ENCODE results near the gene MSH6. TPM values are rescaled to one million over a fixed set of nuclear protein-coding genes. Genes with fewer than 3 reads are reported as not detected.

Gene MSH6, protein sequence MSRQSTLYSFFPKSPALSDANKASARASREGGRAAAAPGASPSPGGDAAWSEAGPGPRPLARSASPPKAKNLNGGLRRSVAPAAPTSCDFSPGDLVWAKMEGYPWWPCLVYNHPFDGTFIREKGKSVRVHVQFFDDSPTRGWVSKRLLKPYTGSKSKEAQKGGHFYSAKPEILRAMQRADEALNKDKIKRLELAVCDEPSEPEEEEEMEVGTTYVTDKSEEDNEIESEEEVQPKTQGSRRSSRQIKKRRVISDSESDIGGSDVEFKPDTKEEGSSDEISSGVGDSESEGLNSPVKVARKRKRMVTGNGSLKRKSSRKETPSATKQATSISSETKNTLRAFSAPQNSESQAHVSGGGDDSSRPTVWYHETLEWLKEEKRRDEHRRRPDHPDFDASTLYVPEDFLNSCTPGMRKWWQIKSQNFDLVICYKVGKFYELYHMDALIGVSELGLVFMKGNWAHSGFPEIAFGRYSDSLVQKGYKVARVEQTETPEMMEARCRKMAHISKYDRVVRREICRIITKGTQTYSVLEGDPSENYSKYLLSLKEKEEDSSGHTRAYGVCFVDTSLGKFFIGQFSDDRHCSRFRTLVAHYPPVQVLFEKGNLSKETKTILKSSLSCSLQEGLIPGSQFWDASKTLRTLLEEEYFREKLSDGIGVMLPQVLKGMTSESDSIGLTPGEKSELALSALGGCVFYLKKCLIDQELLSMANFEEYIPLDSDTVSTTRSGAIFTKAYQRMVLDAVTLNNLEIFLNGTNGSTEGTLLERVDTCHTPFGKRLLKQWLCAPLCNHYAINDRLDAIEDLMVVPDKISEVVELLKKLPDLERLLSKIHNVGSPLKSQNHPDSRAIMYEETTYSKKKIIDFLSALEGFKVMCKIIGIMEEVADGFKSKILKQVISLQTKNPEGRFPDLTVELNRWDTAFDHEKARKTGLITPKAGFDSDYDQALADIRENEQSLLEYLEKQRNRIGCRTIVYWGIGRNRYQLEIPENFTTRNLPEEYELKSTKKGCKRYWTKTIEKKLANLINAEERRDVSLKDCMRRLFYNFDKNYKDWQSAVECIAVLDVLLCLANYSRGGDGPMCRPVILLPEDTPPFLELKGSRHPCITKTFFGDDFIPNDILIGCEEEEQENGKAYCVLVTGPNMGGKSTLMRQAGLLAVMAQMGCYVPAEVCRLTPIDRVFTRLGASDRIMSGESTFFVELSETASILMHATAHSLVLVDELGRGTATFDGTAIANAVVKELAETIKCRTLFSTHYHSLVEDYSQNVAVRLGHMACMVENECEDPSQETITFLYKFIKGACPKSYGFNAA (N-terminal part only)
- total RNA-seq: 119 and 132 TPM in 2 replicates

DNA sequence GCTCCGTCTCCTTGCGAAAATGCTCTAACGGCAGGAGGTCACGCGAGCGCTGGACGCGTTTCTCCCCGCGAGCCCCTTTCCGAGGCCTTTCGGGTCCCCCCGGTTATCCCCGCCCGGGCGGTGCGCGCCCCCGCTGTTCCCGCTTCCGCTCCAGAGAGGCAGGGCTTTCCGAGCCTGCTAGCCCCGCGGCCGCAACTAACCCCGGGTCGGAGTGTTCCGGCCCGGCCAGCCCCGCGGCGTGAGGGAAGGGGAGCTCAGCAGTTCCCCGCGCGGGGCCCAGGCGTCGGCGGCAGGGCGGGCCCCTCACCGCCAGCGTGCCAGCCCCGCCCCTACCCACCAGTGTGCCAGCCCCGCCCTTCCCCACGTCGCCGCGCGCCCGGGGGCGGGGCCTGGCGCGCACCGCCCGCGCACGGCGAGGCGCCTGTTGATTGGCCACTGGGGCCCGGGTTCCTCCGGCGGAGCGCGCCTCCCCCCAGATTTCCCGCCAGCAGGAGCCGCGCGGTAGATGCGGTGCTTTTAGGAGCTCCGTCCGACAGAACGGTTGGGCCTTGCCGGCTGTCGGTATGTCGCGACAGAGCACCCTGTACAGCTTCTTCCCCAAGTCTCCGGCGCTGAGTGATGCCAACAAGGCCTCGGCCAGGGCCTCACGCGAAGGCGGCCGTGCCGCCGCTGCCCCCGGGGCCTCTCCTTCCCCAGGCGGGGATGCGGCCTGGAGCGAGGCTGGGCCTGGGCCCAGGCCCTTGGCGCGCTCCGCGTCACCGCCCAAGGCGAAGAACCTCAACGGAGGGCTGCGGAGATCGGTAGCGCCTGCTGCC, at the start of gene MSH6:
TSS of gene MSH6 (plus strand) at position 475 of the 815 bp plus-strand sequence. CDS start at position 564, 89 bp downstream.
- Mint-ChIP-seq H3K4me3 (ENCODE audit: low read depth) (peak within 1 kb of the TSS; percentile 88), H3K4me1 (ENCODE audit: low read depth) (peaks cover 9% of the 10 kb centered on the region), H3K36me3 (ENCODE audit: low read depth) (peaks cover 29% of the 10 kb centered on the region), H3K9me3 (no peaks in the 10 kb centered on the region), H3K27ac (peak within 1 kb of the TSS; percentile 82), H3K27me3 (ENCODE audit: low read depth) (no peaks in the 10 kb centered on the region)
- peak; percentile 87 for DNase-seq (ENCODE audit: low spot score)
- intact Hi-C loops (cut with micrococcal nuclease): loop anchor here (1.0 kb wide), 2 partner anchors 123 to 380 kb away; partner anchors contain the start of genes FBXO11 and MSH2

DNA sequence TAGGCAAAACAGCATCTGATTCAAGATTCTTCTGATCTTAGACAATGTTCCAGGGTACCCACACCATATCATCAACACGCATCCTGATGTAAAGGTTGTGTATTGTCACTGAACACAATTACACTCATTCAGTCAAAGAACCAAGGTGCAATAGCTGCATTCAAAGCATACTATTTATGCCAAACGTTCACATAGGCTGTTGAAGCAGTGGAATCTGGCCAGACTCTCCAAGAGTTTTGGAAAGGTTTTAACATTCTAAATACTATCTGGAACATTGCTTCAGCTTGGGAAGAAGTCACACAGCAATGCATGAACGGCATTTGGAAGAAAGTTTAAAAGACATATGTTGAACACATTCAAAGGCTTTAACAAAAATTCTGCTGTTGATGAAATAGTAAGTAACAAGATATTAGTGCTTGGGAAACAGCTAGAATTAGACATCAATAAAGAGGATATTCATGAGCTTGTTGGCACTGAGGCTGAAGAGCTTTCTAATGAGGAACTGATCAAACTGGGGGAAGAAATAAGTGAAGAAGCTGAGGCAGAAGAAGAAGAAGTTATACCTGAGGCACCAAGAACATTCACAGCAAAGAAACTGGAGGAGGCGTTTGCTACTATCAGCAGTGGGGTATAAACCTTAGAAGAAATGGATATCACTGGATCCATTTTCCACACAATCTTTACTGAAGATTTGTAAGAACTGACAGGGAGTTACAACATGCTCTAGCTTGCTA, 47.6 kb upstream of the MSH6 start:
- Mint-ChIP-seq H3K36me3 (ENCODE audit: low read depth) (no peaks in the 10 kb centered on the region), H3K27me3 (ENCODE audit: low read depth) (peaks cover 2% of the 10 kb centered on the region), H3K4me1 (ENCODE audit: low read depth) (no peaks in the 10 kb centered on the region), H3K9me3 (no peaks in the 10 kb centered on the region), H3K27ac (no peak overlapping the region), H3K4me3 (ENCODE audit: low read depth) (no peak overlapping the region)
- DNase-seq (ENCODE audit: low spot score): no peak
- intact Hi-C loops (cut with micrococcal nuclease): no loop called here

DNA sequence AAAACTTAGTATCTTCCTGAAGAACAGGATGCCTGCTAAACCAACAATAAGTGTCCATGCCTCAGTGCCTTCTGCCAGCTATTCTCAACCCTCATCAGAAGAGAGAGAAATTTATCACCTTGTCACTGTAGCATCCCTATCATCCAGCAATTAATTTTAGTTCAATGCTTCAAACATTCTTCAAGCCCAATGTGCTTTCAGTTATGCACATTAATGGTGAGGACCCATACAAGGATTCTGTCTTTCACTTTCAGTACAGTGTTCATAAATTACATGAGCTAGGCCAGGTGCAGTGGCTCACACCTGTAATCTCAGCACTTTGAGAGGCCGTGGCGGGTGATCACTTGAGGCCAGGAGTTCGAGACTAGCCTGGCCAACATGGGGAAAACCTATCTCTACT, 47.0 kb upstream of the MSH6 start:
- intact Hi-C loops (cut with micrococcal nuclease): no loop called here
- Mint-ChIP-seq H3K9me3 (no peaks in the 10 kb centered on the region), H3K27me3 (ENCODE audit: low read depth) (peaks cover 2% of the 10 kb centered on the region), H3K27ac (no peak overlapping the region), H3K4me1 (ENCODE audit: low read depth) (no peaks in the 10 kb centered on the region), H3K4me3 (ENCODE audit: low read depth) (no peak overlapping the region), H3K36me3 (ENCODE audit: low read depth) (no peaks in the 10 kb centered on the region)
- no peak for DNase-seq (ENCODE audit: low spot score)

DNA sequence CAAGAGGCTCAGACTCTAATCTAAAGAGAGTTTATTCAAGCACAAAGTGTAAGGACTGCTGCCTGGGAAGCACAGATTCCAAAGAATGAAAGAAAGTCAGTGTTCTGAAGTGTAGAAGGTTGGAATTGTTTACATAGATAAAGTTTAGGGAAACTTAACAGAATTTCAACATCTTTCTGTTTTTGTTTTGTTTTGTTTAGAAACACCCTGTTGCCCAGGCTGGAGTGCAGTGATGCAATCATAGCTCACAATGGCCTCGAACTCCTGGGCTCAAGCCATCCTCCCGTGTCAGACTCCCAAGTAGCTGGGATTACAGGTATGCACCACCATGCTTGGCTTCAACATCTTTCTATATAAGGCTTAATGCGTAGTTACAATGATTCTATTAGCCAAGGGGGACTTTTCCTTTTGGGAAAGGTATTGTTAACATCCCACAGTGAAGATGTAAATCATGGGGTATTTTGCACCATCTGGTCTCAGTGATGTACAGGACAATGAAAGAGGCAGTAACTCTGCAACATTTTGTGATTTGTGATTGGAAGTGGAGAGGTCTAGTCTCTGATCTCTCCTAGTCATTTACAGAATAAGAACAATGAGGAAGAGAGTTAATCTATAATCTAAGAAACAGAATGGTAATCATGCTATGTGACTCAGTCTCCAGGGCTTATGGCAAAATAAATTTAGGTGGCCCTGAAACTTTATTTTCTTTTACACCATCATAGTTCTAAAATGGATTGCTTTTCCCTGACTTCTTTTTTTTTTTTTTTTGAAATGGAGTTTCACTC, 45.6 kb upstream of the MSH6 start:
- intact Hi-C loops (cut with micrococcal nuclease): no loop called here
- Mint-ChIP-seq H3K9me3 (no peaks in the 10 kb centered on the region), H3K4me1 (ENCODE audit: low read depth) (peaks cover 9% of the 10 kb centered on the region), H3K27ac (no peak overlapping the region), H3K27me3 (ENCODE audit: low read depth) (peaks cover 2% of the 10 kb centered on the region), H3K4me3 (ENCODE audit: low read depth) (no peak overlapping the region), H3K36me3 (ENCODE audit: low read depth) (no peaks in the 10 kb centered on the region)
- DNase-seq (ENCODE audit: low spot score): no peak

DNA sequence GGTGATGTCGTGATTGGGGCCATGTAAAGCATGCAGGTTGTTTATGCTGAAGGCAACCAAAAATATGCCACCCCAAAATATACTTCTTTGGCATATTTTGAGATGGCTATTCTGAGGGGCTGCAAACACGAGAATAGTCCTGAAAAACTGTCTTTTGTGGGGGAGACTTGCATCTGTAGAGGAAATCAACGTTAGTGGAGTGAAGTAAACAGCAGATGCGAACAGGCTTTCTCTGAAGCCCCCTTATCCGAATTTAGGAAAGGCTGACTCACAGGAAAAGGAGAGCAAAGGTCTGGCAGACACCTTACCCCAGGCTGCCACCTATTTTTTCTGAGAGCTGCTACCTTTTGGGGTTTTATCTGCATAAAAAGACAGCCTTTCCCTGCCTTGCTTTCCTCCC, 44.6 kb upstream of the MSH6 start:
- intact Hi-C loops (cut with micrococcal nuclease): no loop called here
- Mint-ChIP-seq H3K4me1 (ENCODE audit: low read depth) (peaks cover 10% of the 10 kb centered on the region), H3K4me3 (ENCODE audit: low read depth) (no peak overlapping the region), H3K9me3 (no peaks in the 10 kb centered on the region), H3K27ac (no peak overlapping the region), H3K27me3 (ENCODE audit: low read depth) (peaks cover 2% of the 10 kb centered on the region), H3K36me3 (ENCODE audit: low read depth) (no peaks in the 10 kb centered on the region)
- no peak for DNase-seq (ENCODE audit: low spot score)

DNA sequence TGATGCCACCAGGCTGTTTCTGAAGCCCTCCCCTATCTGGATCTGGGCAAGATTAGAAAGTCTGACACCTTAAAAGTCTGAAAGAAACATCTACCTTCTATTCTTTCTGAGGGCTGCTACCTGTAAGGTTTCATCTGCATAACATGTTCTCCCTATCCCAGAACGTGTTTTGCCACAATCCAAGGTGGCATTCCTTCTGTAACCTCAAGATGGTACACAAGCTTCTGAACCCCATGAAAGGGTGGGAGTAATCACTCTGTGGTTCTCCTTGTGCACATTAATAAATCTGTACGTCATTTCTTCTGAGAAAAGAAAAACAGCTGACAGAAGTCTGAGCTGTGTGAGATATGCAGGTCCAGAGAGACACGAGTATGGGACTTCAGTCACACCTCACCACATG, 41.8 kb upstream of the MSH6 start:
- Mint-ChIP-seq H3K36me3 (ENCODE audit: low read depth) (no peaks in the 10 kb centered on the region), H3K4me3 (ENCODE audit: low read depth) (no peak overlapping the region), H3K27me3 (ENCODE audit: low read depth) (no peaks in the 10 kb centered on the region), H3K27ac (no peak overlapping the region), H3K4me1 (ENCODE audit: low read depth) (peaks cover 10% of the 10 kb centered on the region), H3K9me3 (no peaks in the 10 kb centered on the region)
- DNase-seq (ENCODE audit: low spot score): no peak
- intact Hi-C loops (cut with micrococcal nuclease): no loop called here

DNA sequence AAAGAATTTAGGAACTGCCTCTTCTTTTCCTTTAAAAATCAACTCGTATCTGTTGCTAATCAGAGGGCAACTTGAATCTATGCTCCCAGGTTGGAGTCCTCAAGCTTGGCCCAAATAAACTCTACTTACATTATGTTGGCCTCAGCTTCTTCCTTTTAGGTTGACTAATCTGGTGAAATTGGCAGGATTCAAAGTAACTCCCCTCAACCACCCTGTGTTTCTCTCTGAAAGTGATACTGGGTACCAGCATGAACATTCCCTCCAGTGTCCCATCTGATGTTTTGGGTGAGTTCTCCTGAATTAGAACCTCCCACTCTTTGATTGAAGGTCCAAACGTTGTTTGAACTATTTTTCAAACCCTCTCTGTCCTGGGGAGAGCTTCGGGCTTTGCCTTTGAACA, 41.3 kb upstream of the MSH6 start:
- Mint-ChIP-seq H3K36me3 (ENCODE audit: low read depth) (no peaks in the 10 kb centered on the region), H3K4me3 (ENCODE audit: low read depth) (no peak overlapping the region), H3K9me3 (peaks cover 1% of the 10 kb centered on the region), H3K4me1 (ENCODE audit: low read depth) (peaks cover 10% of the 10 kb centered on the region), H3K27me3 (ENCODE audit: low read depth) (no peaks in the 10 kb centered on the region), H3K27ac (no peak overlapping the region)
- intact Hi-C loops (cut with micrococcal nuclease): no loop called here
- no peak for DNase-seq (ENCODE audit: low spot score)

DNA sequence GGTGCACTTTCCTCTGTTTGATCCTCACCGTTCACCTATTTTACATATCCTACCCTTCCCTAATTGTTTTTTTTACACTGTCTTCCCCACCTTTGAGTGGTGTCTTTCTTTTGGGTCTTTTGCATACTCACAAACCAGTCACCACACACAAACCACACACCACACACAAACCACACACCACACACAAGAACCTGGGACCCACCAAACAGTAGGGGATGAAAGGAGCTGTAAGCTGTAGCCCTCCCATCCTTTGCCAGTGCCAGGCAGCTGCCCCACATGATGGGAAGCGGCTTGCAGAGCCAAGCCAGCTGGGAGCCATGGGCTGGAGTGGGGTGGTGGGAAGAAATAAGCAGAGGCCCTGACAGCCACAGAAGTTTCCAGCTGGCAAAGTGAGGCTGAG, 38.9 kb upstream of the MSH6 start:
- Mint-ChIP-seq H3K27ac (no peak overlapping the region), H3K4me1 (ENCODE audit: low read depth) (peaks cover 10% of the 10 kb centered on the region), H3K27me3 (ENCODE audit: low read depth) (no peaks in the 10 kb centered on the region), H3K4me3 (ENCODE audit: low read depth) (no peak overlapping the region), H3K9me3 (peaks cover 9% of the 10 kb centered on the region), H3K36me3 (ENCODE audit: low read depth) (no peaks in the 10 kb centered on the region)
- intact Hi-C loops (cut with micrococcal nuclease): no loop called here
- no peak for DNase-seq (ENCODE audit: low spot score)

DNA sequence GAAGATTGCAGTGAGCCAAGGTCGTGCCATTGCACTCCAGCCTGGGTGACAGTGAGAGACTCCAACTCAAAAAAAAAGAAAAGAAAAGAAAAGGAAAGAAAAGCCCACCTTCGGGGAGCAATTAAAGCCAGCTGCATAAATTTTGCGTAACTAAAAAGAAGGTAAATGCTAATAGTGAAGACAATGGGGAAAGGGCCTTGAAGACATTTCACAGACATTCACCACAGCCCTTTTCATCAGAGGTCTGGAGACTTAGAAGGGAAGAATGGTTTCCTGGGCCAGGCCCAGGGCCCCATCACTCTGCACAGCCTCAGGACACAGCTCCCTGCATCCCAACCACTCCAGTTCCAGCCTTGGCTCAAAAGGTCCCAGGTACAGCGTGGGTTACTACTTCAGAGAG, 35.1 kb upstream of the MSH6 start:
- no peaks in the 10 kb centered on the region for H3K27me3 Mint-ChIP-seq (ENCODE audit: low read depth)
- H3K4me3 Mint-ChIP-seq (ENCODE audit: low read depth): no peak overlapping the region
- H3K9me3 Mint-ChIP-seq: peaks cover 9% of the 10 kb centered on the region
- peaks cover 9% of the 10 kb centered on the region for H3K4me1 Mint-ChIP-seq (ENCODE audit: low read depth)
- no peak for DNase-seq (ENCODE audit: low spot score)
- intact Hi-C loops (cut with micrococcal nuclease): no loop called here
- no peak overlapping the region for H3K27ac Mint-ChIP-seq
- H3K36me3 Mint-ChIP-seq (ENCODE audit: low read depth): no peaks in the 10 kb centered on the region

DNA sequence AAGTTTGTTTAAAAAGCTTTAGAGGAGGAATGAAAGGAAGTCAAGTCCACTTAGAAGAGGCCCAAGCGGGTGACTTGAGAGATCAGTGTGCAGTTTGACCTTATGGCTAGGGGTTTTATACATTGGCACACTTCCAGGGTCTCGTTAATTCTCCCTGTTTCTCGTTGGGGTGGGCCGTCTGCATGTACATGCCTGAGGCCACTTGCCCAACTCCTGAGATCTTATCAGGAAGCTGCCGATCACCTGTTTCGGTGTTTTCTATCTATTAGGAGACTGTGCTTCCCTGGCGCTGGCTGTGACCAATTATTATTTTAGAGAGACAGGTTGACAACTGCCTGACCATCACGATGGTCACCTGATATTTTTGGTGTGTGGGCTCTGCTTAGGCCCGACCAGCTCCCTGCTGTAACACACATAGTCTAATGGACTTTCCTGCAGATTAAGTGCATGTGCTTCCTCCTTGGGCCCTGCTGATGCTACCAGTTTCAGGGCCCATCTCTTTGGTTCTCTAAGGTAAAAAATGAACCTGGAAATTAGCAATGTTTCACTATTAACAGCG, 31.0 kb upstream of the MSH6 start:
- Mint-ChIP-seq H3K36me3 (ENCODE audit: low read depth) (no peaks in the 10 kb centered on the region), H3K9me3 (peaks cover 5% of the 10 kb centered on the region), H3K27me3 (ENCODE audit: low read depth) (no peaks in the 10 kb centered on the region), H3K27ac (peak overlapping the region; percentile 77), H3K4me1 (ENCODE audit: low read depth) (peaks cover 9% of the 10 kb centered on the region), H3K4me3 (ENCODE audit: low read depth) (no peak overlapping the region)
- intact Hi-C loops (cut with micrococcal nuclease): no loop called here
- no peak for DNase-seq (ENCODE audit: low spot score)

DNA sequence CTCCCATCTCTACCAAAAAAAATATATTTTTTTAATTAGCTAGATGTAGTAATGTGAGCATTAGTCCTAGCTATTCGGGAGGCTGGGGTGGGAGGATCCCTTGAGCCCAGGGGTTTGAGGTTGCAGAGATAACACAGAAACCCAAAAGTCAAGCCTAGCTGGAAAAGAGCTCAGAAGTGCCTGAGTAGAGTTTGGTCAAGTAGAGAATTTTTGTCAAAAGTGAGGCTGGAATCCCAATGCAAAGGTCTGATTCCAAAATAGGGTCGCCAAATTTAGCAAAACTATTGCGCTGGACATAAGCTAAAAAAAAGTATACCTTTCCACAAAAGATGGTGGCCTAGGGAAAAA, 15.5 kb upstream of the MSH6 start:
- H3K36me3 Mint-ChIP-seq (ENCODE audit: low read depth): no peaks in the 10 kb centered on the region
- no peak overlapping the region for H3K27ac Mint-ChIP-seq
- intact Hi-C loops (cut with micrococcal nuclease): loop anchor here (10.0 kb wide), 1 partner anchor 53 kb away; no protein-coding TSS in a partner anchor
- H3K9me3 Mint-ChIP-seq: no peaks in the 10 kb centered on the region
- peaks cover 2% of the 10 kb centered on the region for H3K27me3 Mint-ChIP-seq (ENCODE audit: low read depth)
- DNase-seq (ENCODE audit: low spot score): no peak
- H3K4me3 Mint-ChIP-seq (ENCODE audit: low read depth): no peak overlapping the region
- H3K4me1 Mint-ChIP-seq (ENCODE audit: low read depth): peaks cover 2% of the 10 kb centered on the region

All from activated T-helper 2 cell treated with anti-CD3 and anti-CD28 coated beads, Interferon-gamma antibody, Interleukin-2, Interleukin-4, amounts not matched to agents 10 μg/mL and 5 μg/mL and 100 μg/mL, durations not matched to agents 14 hours and 24 hours and 36 hours (primary cell).